Activated T-cell treated with anti-CD3 and anti-CD28 coated beads, Interleukin-2, amount 50 U/mL, for 72 hours (primary cell): ENCODE measurements around the gene H6PD. TPM values are rescaled to one million over a fixed set of nuclear protein-coding genes. Genes with fewer than 3 reads are reported as not detected.
"Not testable (repeated sequence)": the region's sequence is repeated elsewhere in the genome, so short reads cannot be mapped to it uniquely, and the experiment has no call there.

Experiments used
- ATAC-seq, 2 donors: fragments of 150-1000 bp; cut with Tn5 transposase; replicated peaks in 1 of 2; 2 replicates each; pipeline ENCODE4 v1.10.0; 2021; ENCODE audit warnings: moderate library complexity in 2 of 2, mild to moderate bottlenecking in 1 of 2
- DNase-seq, 2 donors: peaks; one replicate each; pipeline ENCODE4 v3.0.0; 2021 to 2022; ENCODE audit warnings: mixed read lengths in 1 of 2
- H3K27ac Mint-ChIP-seq: one replicate; pipeline ENCODE4 v1.8.0; 2022; ENCODE audit warnings: mild to moderate bottlenecking, moderate library complexity, mixed read lengths
- H3K27me3 Mint-ChIP-seq: one replicate; pipeline ENCODE4 v1.8.0; 2022; ENCODE audit warnings: low read depth, mixed read lengths
- H3K36me3 Mint-ChIP-seq, 2 donors: one replicate each; pipeline ENCODE4 v1.8.0; 2022; ENCODE audit warnings: mixed read lengths in 2 of 2, mild to moderate bottlenecking in 1 of 2; ENCODE audit not compliant: insufficient read depth in 2 of 2
- H3K4me1 Mint-ChIP-seq: one replicate; pipeline ENCODE4 v1.8.0; 2022; ENCODE audit warnings: low read depth, mixed read lengths
- H3K4me3 Mint-ChIP-seq, 2 donors: one replicate each; pipeline ENCODE4 v1.8.0; 2022; ENCODE audit warnings: mild to moderate bottlenecking in 2 of 2, mixed read lengths in 2 of 2, moderate library complexity in 2 of 2
- H3K9me3 Mint-ChIP-seq, 2 donors: one replicate each; pipeline ENCODE4 v1.8.0; 2022; ENCODE audit warnings: mixed read lengths in 2 of 2
- total RNA-seq, 2 donors: library from RNA; stranded (reverse); gene quantifications; one replicate each; pipeline ENCODE4 v1.2.3, GENCODE V29; 2022

The H6PD gene
- total RNA-seq, 2 donors from 2014 or later = 20.2 to 21.0 TPM

- Mint-ChIP-seq H3K27me3 (no peaks in the 10 kb centered on the region), H3K27ac (no peak overlapping the region), H3K9me3 (no peaks in the 10 kb centered on the region), H3K4me1 (peaks cover 15% of the 10 kb centered on the region), H3K36me3 (no peaks in the 10 kb centered on the region), H3K4me3 (no peak overlapping the region)
- no peak for ATAC-seq
- no peak for DNase-seq
Observed at GRCh38 chr1:9296850-9297249, 62.3 kb downstream of the H6PD start.

DNA sequence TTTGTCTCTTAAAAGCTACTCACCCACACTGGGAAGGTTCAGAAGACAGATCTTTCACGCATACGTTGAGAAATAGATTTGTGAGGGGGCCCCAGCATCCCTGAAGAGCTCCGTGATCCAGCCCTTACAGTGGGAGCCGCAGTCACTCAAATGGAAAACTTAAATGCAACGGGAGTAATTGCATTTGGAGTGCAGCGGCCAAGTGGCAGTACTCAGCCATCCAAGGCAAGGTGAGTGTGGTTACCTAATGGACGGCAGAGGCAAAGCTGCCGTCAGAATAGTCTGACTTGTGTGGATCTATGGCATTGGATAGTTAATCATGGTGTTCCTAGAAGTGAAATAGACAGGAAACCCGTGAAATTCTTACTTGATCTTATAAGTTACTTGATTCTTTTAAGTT, 63.3 kb downstream of the H6PD start:
- Mint-ChIP-seq H3K36me3 (no peaks in the 10 kb centered on the region), H3K27ac (no peak overlapping the region), H3K27me3 (no peaks in the 10 kb centered on the region), H3K9me3 (no peaks in the 10 kb centered on the region), H3K4me1 (peaks cover 17% of the 10 kb centered on the region), H3K4me3 (no peak overlapping the region)
- ATAC-seq (no peak), DNase-seq (no peak)

DNA sequence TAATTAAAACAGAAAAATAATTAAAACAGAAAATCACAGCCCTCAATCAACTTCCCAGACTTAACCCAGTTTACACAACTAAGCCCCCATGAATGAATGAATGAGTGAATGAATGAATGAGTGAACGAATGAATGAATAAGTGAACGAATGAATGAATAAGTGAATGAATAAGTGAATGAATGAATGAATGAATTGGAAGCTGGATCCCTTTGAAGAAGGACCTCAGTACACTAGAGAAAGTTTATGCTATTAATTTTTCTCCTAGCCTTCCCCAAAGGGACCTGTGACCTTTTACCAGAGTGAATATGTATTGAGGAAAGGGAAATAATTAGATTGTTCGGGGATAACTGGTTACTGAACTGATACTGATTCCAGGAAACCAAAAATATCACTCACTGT, 63.7 kb downstream of the H6PD start:
- Mint-ChIP-seq H3K36me3 (no peaks in the 10 kb centered on the region), H3K4me1 (peaks cover 19% of the 10 kb centered on the region), H3K9me3 (no peaks in the 10 kb centered on the region), H3K27ac (no peak overlapping the region), H3K4me3 (no peak overlapping the region), H3K27me3 (no peaks in the 10 kb centered on the region)
- ATAC-seq = no peak
- DNase-seq = no peak

- not testable (repeated sequence) for H3K27me3 Mint-ChIP-seq, H3K27ac Mint-ChIP-seq, H3K9me3 Mint-ChIP-seq, H3K36me3 Mint-ChIP-seq, DNase-seq, H3K4me3 Mint-ChIP-seq, ATAC-seq
- H3K4me1 Mint-ChIP-seq = peaks cover 19% of the 10 kb centered on the region
Observed at GRCh38 chr1:9299571-9300541, 65.3 kb downstream of the H6PD start.

- no peaks in the 10 kb centered on the region for H3K36me3 Mint-ChIP-seq
- peaks cover 20% of the 10 kb centered on the region for H3K4me1 Mint-ChIP-seq
- no peak overlapping the region for H3K27ac Mint-ChIP-seq
- ATAC-seq = peak in 1 of 2 donors; percentile 23
- H3K27me3 Mint-ChIP-seq = no peaks in the 10 kb centered on the region
- no peaks in the 10 kb centered on the region for H3K9me3 Mint-ChIP-seq
- no peak overlapping the region for H3K4me3 Mint-ChIP-seq
- DNase-seq = no peak
Observed at GRCh38 chr1:9300573-9300972, 66.0 kb downstream of the H6PD start.

DNA sequence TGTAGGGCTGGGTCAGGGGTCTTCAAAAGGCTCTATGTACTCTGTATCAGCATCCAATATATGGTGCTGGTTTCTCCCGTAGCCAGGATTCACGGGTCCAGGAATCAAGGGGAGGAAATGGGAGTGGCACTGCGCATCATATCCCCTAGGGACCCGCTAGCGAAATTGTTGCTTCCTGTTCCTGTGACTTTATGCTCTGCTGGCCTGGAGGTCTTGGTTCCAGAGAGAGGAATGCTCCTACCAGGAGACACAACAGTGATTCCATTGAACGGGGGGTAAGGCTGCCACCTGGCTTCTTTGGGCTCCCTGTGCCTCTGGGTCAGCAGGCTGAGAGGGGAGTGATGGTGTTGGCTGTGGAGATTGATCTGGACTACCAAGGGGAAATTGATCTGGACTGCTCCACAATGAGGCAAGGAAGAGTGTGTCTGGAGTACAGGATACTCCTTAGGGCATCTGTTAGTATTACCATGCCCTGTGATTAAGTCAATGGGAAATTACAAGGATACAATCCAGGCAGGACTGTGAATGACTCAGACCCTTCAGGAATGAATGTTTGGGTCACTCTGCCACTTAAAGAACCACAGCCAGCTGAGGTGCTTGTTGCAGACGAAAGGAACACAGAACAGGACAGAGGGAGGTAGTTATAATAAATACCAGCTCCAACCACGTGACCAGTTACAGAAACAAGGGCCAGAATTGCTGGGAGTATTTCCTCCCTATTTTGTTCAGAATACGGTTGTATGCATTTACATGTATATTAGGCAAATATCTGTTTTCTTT, 68.4 kb downstream of the H6PD start:
- no peaks in the 10 kb centered on the region for H3K27me3 Mint-ChIP-seq
- ATAC-seq (no peak), DNase-seq (no peak)
- H3K9me3 Mint-ChIP-seq = no peaks in the 10 kb centered on the region
- no peak overlapping the region for H3K4me3 Mint-ChIP-seq
- H3K36me3 Mint-ChIP-seq = no peaks in the 10 kb centered on the region
- H3K4me1 Mint-ChIP-seq = peaks cover 30% of the 10 kb centered on the region
- no peak overlapping the region for H3K27ac Mint-ChIP-seq

- no peaks in the 10 kb centered on the region for H3K27me3 Mint-ChIP-seq
- no peak overlapping the region for H3K4me3 Mint-ChIP-seq
- H3K4me1 Mint-ChIP-seq = peaks cover 33% of the 10 kb centered on the region
- H3K9me3 Mint-ChIP-seq = no peaks in the 10 kb centered on the region
- ATAC-seq (no peak), DNase-seq (no peak)
- H3K27ac Mint-ChIP-seq = no peak overlapping the region
- H3K36me3 Mint-ChIP-seq = no peaks in the 10 kb centered on the region
Observed at GRCh38 chr1:9303916-9304315, 69.3 kb downstream of the H6PD start.

DNA sequence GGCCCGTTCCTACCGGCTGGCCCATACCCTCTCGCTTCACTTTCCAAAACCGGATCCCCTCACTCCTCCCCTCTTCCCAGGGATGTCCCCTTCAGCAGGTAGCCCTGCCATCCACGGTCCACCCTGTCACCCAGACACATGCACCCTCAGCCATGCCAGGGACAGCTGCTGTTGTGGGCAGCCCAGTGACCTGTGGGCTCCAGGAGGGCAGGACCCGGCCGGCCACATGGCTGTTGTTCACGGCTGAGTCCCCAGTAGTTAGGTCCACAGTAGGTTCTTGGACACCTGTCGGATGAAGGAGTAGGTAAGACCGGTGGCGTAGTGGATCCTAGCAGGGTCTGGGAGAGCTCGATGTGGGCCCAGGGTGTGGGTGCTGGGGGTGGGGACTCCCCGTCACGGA, 70.6 kb downstream of the H6PD start:
- no peak overlapping the region for H3K4me3 Mint-ChIP-seq
- no peak for ATAC-seq
- H3K27me3 Mint-ChIP-seq = no peaks in the 10 kb centered on the region
- H3K4me1 Mint-ChIP-seq = peaks cover 31% of the 10 kb centered on the region
- H3K27ac Mint-ChIP-seq = no peak overlapping the region
- no peaks in the 10 kb centered on the region for H3K36me3 Mint-ChIP-seq
- no peak for DNase-seq
- no peaks in the 10 kb centered on the region for H3K9me3 Mint-ChIP-seq

GRCh38 chr1:9306006-9306405, 71.4 kb downstream of the H6PD start:
- Mint-ChIP-seq H3K4me1 (peaks cover 23% of the 10 kb centered on the region), H3K4me3 (no peak overlapping the region), H3K27me3 (no peaks in the 10 kb centered on the region), H3K27ac (no peak overlapping the region), H3K36me3 (no peaks in the 10 kb centered on the region), H3K9me3 (no peaks in the 10 kb centered on the region)
- no peak for ATAC-seq
- DNase-seq = no peak

DNA sequence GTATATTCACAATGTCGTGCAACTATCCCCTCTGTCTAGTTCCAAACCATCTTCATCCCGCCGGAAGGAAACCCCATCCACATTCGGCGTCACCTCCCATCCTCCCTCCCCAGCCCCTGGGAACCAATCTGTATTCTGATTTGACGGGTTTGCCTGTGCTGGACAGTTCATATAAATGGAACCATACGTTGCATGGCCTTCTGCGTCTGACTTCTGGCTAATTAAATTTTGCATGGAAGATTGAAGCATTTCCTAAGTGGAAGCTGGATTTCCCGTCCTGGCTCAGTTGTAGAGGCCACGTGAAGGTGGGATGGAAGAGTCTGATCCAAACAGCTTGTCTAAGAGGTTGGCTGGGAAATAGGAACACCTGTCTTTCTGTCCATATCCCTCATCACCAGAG, 72.7 kb downstream of the H6PD start:
- no peak overlapping the region for H3K4me3 Mint-ChIP-seq
- ATAC-seq = no peak
- H3K36me3 Mint-ChIP-seq = no peaks in the 10 kb centered on the region
- no peak for DNase-seq
- peaks cover 20% of the 10 kb centered on the region for H3K4me1 Mint-ChIP-seq
- no peak overlapping the region for H3K27ac Mint-ChIP-seq
- no peaks in the 10 kb centered on the region for H3K9me3 Mint-ChIP-seq
- no peaks in the 10 kb centered on the region for H3K27me3 Mint-ChIP-seq

DNA sequence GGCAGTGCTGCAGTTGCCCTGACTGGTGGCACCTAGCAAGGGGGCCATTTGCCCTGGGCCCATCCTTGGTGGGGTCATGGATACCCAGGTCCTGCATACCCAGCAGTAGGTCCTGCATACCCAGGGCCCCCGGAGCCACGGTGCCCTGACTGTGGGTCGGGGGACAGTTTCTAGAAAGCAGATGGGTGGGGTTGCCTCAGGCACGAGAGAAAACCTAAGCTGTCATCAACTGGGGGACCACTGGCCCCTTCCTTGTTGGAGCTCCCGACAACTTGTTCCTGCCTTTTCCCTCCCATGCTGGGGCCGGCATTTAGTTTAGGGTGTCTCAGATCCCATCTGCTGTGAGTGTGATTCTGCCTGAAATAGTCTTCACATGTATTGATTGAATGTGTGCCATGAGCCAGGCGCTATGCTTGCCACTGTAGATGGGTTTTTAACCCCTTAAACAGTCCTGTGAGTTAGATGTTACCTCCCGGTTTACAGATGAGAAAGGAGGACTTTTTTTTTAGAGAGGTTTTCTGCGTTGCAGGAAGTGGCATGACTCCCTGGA, 73.7 kb downstream of the H6PD start:
- peaks cover 17% of the 10 kb centered on the region for H3K4me1 Mint-ChIP-seq
- H3K27ac Mint-ChIP-seq = no peak overlapping the region
- ATAC-seq (no peak), DNase-seq (no peak)
- H3K27me3 Mint-ChIP-seq = no peaks in the 10 kb centered on the region
- H3K4me3 Mint-ChIP-seq = no peak overlapping the region
- H3K9me3 Mint-ChIP-seq = no peaks in the 10 kb centered on the region
- H3K36me3 Mint-ChIP-seq = no peaks in the 10 kb centered on the region

- Mint-ChIP-seq H3K36me3 (no peaks in the 10 kb centered on the region), H3K4me1 (peaks cover 24% of the 10 kb centered on the region), H3K9me3 (no peaks in the 10 kb centered on the region), H3K27ac (no peak overlapping the region), H3K27me3 (no peaks in the 10 kb centered on the region), H3K4me3 (no peak overlapping the region)
- no peak for ATAC-seq
- DNase-seq = no peak
Observed at GRCh38 chr1:9309080-9309479, 74.5 kb downstream of the H6PD start.

DNA sequence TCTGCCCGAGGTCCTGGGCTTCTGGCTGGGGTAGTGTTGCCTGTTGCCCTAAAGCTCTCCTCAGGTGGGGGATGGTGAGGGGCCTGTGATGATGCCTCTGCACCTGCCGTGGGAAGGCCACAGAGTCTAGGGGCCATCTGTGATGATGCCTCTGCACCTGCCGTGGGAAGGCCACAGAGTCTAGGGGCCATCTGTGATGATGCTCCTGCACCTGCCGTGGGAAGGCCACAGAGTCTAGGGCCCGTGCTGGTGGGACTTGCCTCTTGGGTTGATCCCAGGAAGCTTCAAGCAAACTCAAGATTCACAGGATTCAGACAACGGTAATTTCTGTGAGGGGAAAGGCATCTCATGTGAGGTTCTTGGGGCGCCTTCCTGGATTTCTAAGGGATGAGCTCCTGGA, 75.4 kb downstream of the H6PD start:
- Mint-ChIP-seq H3K36me3 (no peaks in the 10 kb centered on the region), H3K27me3 (no peaks in the 10 kb centered on the region), H3K4me1 (peaks cover 34% of the 10 kb centered on the region), H3K4me3 (no peak overlapping the region), H3K27ac (no peak overlapping the region), H3K9me3 (no peaks in the 10 kb centered on the region)
- no peak for DNase-seq
- no peak for ATAC-seq
